GM12878 (cell line): ENCODE data around the gene ZNF827. TPM values are rescaled to one million over a fixed set of nuclear protein-coding genes. Genes with fewer than 3 reads are reported as not detected.
A peak's percentile ranks its signal among the peaks of the same experiment; 100 is the strongest.

Experiments used
- ATAC-seq: fragments of 200-7000 bp; cut with Tn5 transposase; 3 replicates; pipeline ENCODE4 v1.9.1; 2020; ENCODE audit warnings: mild to moderate bottlenecking, moderate library complexity
- BruUV-seq: library from RNA; stranded (reverse); fragments of 400-500 nt; replicated peaks from 2 replicates; lab custom pipeline; 2021; lab: Mats Ljungman, UMichigan
- CTCF ChIA-PET: fragments of 300-600 bp; sonication (Branson Sonifier 250); formaldehyde crosslinking; extraction: SDS; loops from one replicate; lab custom pipeline; 2021; ENCODE audit warnings: inconsistent platforms; lab: Yijun Ruan, JAX
- POLR2A ChIA-PET: fragments of 350-600 bp; formaldehyde crosslinking; extraction: SDS; loops from one replicate; lab custom pipeline; 2021; ENCODE audit warnings: inconsistent platforms; lab: Charles Lee
- RAD21 ChIA-PET: fragments of 300-600 bp; sonication (Branson Sonifier 250); formaldehyde crosslinking; loops from one replicate; lab custom pipeline; 2023; ENCODE audit warnings: antibody characterized with exemption; ENCODE audit not compliant: unreplicated experiment; lab: Charles Lee
- SMC1A ChIA-PET: fragments of 300-600 bp; sonication (Branson Sonifier 250); formaldehyde crosslinking; loops from one replicate; lab custom pipeline; 2023; ENCODE audit not compliant: unreplicated experiment, uncharacterized antibody; lab: Charles Lee
- DNase-seq: peaks from one replicate; pipeline ENCODE4 v3.0.0-alpha.2; 2011; ENCODE audit warnings: low read depth, low spot score
- FAIRE-seq: peaks from 3 replicates; lab custom pipeline; 2011; peaks lifted over from hg19 to GRCh38; lab: Jason Lieb, UNC
- H2AFZ ChIP-seq: 2 replicates; pipeline ENCODE4 v1.6.0; 2011; ENCODE audit warnings: low read depth, low read length, control low read depth; ENCODE audit not compliant: control insufficient read depth
- H3K27ac ChIP-seq: 2 replicates; pipeline ENCODE4 v1.5.1; 2011; ENCODE audit warnings: control low read depth; ENCODE audit not compliant: control insufficient read depth, insufficient read depth
- H3K27me3 ChIP-seq, 2 experiments: replicated peaks in 1 of 2; 2 replicates each; pipeline versions ENCODE4 v1.6.0 to v1.6.1; 2011; ENCODE audit warnings: low read length in 1 of 2; ENCODE audit not compliant: control insufficient read depth in 2 of 2, insufficient read depth in 2 of 2
- H3K36me3 ChIP-seq, 2 experiments: 2 replicates each; pipeline ENCODE4 v1.5.1; 2011; ENCODE audit warnings: low read length in 1 of 2; ENCODE audit not compliant: control insufficient read depth in 2 of 2, insufficient read depth in 2 of 2
- H3K4me1 ChIP-seq: 2 replicates; pipeline ENCODE4 v1.6.1; 2011; ENCODE audit warnings: mild to moderate bottlenecking, low read length, moderate library complexity, mixed read lengths; ENCODE audit not compliant: control insufficient read depth, insufficient read depth
- H3K4me2 ChIP-seq: 2 replicates; pipeline ENCODE4 v1.6.0; 2011; ENCODE audit warnings: control low read depth; ENCODE audit not compliant: control insufficient read depth, insufficient read depth
- H3K4me3 ChIP-seq: fragments of 200-600 bp; sonication (generic); 2 replicates; pipeline ENCODE4 v1.5.1; 2016
- H3K79me2 ChIP-seq: 2 replicates; pipeline ENCODE4 v1.6.0; 2011; ENCODE audit warnings: low read length; ENCODE audit not compliant: control insufficient read depth, insufficient read depth
- H3K9ac ChIP-seq: 2 replicates; pipeline ENCODE4 v1.8.0; 2011; ENCODE audit warnings: low read length, control low read depth, mixed read lengths; ENCODE audit not compliant: control insufficient read depth, insufficient read depth
- H3K9me3 ChIP-seq: replicated peaks from 3 replicates; pipeline ENCODE4 v1.5.1; 2011; ENCODE audit warnings: mild to moderate bottlenecking, low read length; ENCODE audit not compliant: control insufficient read depth, insufficient read depth
- H4K20me1 ChIP-seq: 2 replicates; pipeline ENCODE4 v1.6.0; 2011; ENCODE audit not compliant: control insufficient read depth, insufficient read depth
- BACH1 ChIP-seq: fragments of 450-650 bp; IDR thresholded peaks from 2 replicates; pipeline ENCODE4 v1.6.1; 2017; ENCODE audit warnings: mild to moderate bottlenecking, borderline replicate concordance
- BRCA1 ChIP-seq: IDR thresholded peaks from 2 replicates; pipeline ENCODE4 v1.6.1; 2011; ENCODE audit warnings: low read depth, low read length, improper control_type of control experiment
- CREM ChIP-seq: IDR thresholded peaks from 2 replicates; pipeline ENCODE4 v1.6.1; 2014; ENCODE audit warnings: antibody characterized with exemption, low read depth
- EED ChIP-seq: sonication (generic); IDR thresholded peaks from 2 replicates; pipeline ENCODE4 v1.6.1; 2016; ENCODE audit warnings: antibody characterized with exemption, low read depth
- ESRRA ChIP-seq: IDR thresholded peaks from 2 replicates; pipeline ENCODE4 v1.6.1; 2012; ENCODE audit warnings: mild to moderate bottlenecking, low read length, improper control_type of control experiment
- HDGF ChIP-seq: fragments of 450-650 bp; IDR thresholded peaks from 2 replicates; pipeline ENCODE4 v1.6.1; 2016; ENCODE audit warnings: antibody characterized with exemption
- IKZF2 ChIP-seq, 2 experiments: fragments of 450-650 bp; IDR thresholded peaks; 2 replicates each; pipeline ENCODE4 v1.6.1; 2017; ENCODE audit warnings: mild to moderate bottlenecking in 2 of 2, moderate library complexity in 2 of 2
- JUNB ChIP-seq: IDR thresholded peaks from 2 replicates; pipeline ENCODE4 v1.6.1; 2016; ENCODE audit warnings: antibody characterized with exemption, mild to moderate bottlenecking
- KAT2A ChIP-seq: conservative IDR thresholded peaks from 2 replicates; pipeline ENCODE4 v1.6.1; 2011; ENCODE audit warnings: low read depth, low read length; ENCODE audit not compliant: control insufficient read depth
- KDM1A ChIP-seq: fragments of 200-600 bp; sonication (generic); IDR thresholded peaks from 2 replicates; pipeline ENCODE4 v1.6.1; 2016; ENCODE audit warnings: borderline replicate concordance
- LARP7 ChIP-seq: fragments of 450-650 bp; IDR thresholded peaks from 2 replicates; pipeline ENCODE4 v1.6.1; 2017; ENCODE audit warnings: mild to moderate bottlenecking
- MTA3 ChIP-seq: IDR thresholded peaks from 2 replicates; pipeline ENCODE4 v1.6.1; 2012; ENCODE audit warnings: low read length, inconsistent platforms, borderline replicate concordance
- NFIC ChIP-seq: IDR thresholded peaks from 2 replicates; pipeline ENCODE4 v1.6.1; 2012; ENCODE audit warnings: low read depth, mild to moderate bottlenecking, inconsistent platforms, low read length, moderate library complexity
- NFYA ChIP-seq: IDR thresholded peaks from 2 replicates; pipeline ENCODE4 v1.6.1; 2011; ENCODE audit warnings: low read depth, mild to moderate bottlenecking, low read length, improper control_type of control experiment, borderline replicate concordance
- PAX5 ChIP-seq: IDR thresholded peaks from 2 replicates; pipeline ENCODE4 v1.6.1; 2011; ENCODE audit warnings: low read depth, low read length, borderline replicate concordance
- PAX8 ChIP-seq: fragments of 450-650 bp; IDR thresholded peaks from 2 replicates; pipeline ENCODE4 v1.6.1; 2017; ENCODE audit warnings: mild to moderate bottlenecking, moderate library complexity
- RB1 ChIP-seq: fragments of 450-650 bp; formaldehyde crosslinking; IDR thresholded peaks from 2 replicates; pipeline ENCODE4 v1.6.1; 2017; ENCODE audit warnings: mild to moderate bottlenecking, borderline replicate concordance
- RBBP5 ChIP-seq: fragments of 200-600 bp; sonication (generic); conservative IDR thresholded peaks from 2 replicates; pipeline ENCODE4 v1.6.1; 2016
- SP1 ChIP-seq: IDR thresholded peaks from one replicate; pipeline ENCODE4 v1.6.1; 2011; ENCODE audit warnings: low read depth, low read length
- SPI1 ChIP-seq: IDR thresholded peaks from 2 replicates; pipeline ENCODE4 v1.6.1; 2011; ENCODE audit warnings: low read depth, mild to moderate bottlenecking, low read length, moderate library complexity, borderline replicate concordance; ENCODE audit not compliant: insufficient read depth
- TCF3 ChIP-seq: IDR thresholded peaks from 2 replicates; pipeline ENCODE4 v1.6.1; 2012; ENCODE audit warnings: low read depth, mild to moderate bottlenecking, low read length, borderline replicate concordance; ENCODE audit not compliant: insufficient read depth
- TCF7 ChIP-seq: IDR thresholded peaks from 2 replicates; pipeline ENCODE4 v1.6.1; 2014; ENCODE audit warnings: antibody characterized with exemption, borderline replicate concordance
- WGBS: methylation state at CpG from one replicate; pipeline ENCODE4 v1.1.6; 2016; ENCODE audit warnings: low lambda C conversion rate; ENCODE audit not compliant: insufficient replicate concordance, insufficient coverage; ENCODE audit errors: missing lambda C conversion rate; 5-methylcytosine and 5-hydroxymethylcytosine counted together
- in situ Hi-C: fragments of 300-500 bp; cut with MboI; formaldehyde crosslinking; loops from 9 replicates; pipeline ENCODE4 v1.14.3; 2018; ENCODE audit warnings: mixed read lengths
- intact Hi-C: fragments of 100-400 bp; cut with micrococcal nuclease; formaldehyde crosslinking; loops from one replicate; pipeline ENCODE4 v1.14.2; 2022; ENCODE audit not compliant: unreplicated experiment
- polyA plus RNA-seq, 11 experiments: library from polyadenylated mRNA; depleted of rRNA in 4 of 11; unstranded in 6 of 11; stranded (reverse) in 5 of 11; fragments of >200 nt; fragmentation: Nextera tagmentation in 4 of 11; fragmentation: Illumina TruSeq in 1 of 11; extraction: Ambion mirVana in 4 of 11; extraction: Trizol in 1 of 11; gene quantifications; 1 replicate in 1 of 11; 2 replicates in 10 of 11; pipeline versions ENCODE4 v1.2.1 to v1.2.3, GENCODE V29; 2011 to 2016; ENCODE audit warnings: inconsistent platforms in 2 of 11, missing spikeins in 2 of 11, low read depth in 1 of 11
- total RNA-seq, 4 experiments: library from RNA; depleted of rRNA in 3 of 4; stranded (reverse); fragments of >200 nt in 3 of 4; fragmentation: Illumina TruSeq in 1 of 4; extraction: Trizol in 1 of 4; gene quantifications; 2 replicates each; pipeline versions ENCODE4 v1.2.1 to v1.2.3, GENCODE V29; 2013 to 2021
- TF ChIP-seq, protein P1 (sequence below): fragments of 150-350 bp; IDR thresholded peaks from 2 replicates; pipeline ENCODE4 v1.6.1; 2016; ENCODE audit warnings: low read depth, low read length
- TF ChIP-seq, protein P2 (sequence below): IDR thresholded peaks from 2 replicates; pipeline ENCODE4 v1.6.1; 2012; ENCODE audit warnings: low read depth, low read length, improper control_type of control experiment

The ZNF827 gene
- total and polyA plus RNA-seq, 10 of the 15 experiments (the other 5 are each of a cell fraction or from before 2014, with no cell fraction given), result 3.8 to 31.5 (median 13.6) TPM

DNA sequence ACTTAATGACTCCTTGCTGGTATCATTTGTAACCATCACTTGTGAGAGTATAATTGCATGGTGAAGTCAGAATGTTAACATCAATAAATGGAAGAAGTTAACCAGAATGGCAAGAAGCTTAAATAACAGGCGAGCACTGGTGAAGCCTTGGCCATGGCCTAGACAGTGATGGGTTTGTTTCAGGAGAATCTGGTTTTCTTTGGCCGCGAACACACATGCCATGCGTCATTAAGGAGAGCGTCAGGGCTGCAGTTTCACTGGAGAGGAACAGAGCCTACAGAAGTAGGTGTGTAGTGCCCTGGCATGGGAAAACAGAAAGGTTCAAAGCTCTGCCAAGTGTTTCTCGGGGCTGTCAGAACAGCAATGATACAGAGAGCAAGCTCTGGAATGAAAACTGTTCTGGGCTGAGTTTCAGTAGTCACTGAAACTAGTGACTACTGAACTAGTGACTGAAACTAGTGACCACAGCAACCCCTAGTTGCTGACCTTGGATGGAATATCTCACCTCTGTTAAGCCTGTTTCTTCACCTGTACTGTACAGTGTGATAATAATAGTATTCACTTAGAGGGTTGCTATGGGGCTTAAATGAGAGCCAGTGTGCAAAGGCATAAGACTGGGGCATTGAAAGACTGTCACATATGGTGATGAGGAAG is 164.9 kb downstream of the ZNF827 start:
- RAD21 ChIA-PET, result interaction anchor here (1.2 kb wide), 1 partner anchor 50 kb away, joined by 3 read pairs; no protein-coding TSS in a partner anchor
- Histone ChIP-seq H3K27me3 (no peaks in the 10 kb centered on the region), H3K27ac (peak overlapping the region; percentile 38; the same call in 1 of the 2 replicates), H3K9ac (no peak overlapping the region), H3K4me2 (peak overlapping the region; percentile 6), H3K79me2 (no peaks in the 10 kb centered on the region), H4K20me1 (no peaks in the 10 kb centered on the region), H3K4me3 (no peak overlapping the region; the same call in 1 of the 2 replicates), H3K4me1 (peaks cover 35% of the 10 kb centered on the region), H3K36me3 (peaks cover 11 to 16% of the 10 kb centered on the region in 2 experiments; a peak in 3 of 4 replicates), H2AFZ (no peak overlapping the region), H3K9me3 (no peaks in the 10 kb centered on the region)
- no TSS peak for BruUV-seq
- ATAC-seq (peak; percentile 92), DNase-seq (peak; percentile 37), FAIRE-seq (peak; percentile 91)
- SMC1A ChIA-PET, result interaction anchor here (0.6 to 1.8 kb wide), 6 partner anchors 19 to 157 kb away, joined by 3 to 6 read pairs (median 3); no protein-coding TSS in a partner anchor
- in situ Hi-C loops, result no loop called here
- CTCF ChIA-PET, result interaction anchor here (1.2 kb wide), 1 partner anchor 22 kb away, joined by 3 read pairs; no protein-coding TSS in a partner anchor
- 83% methylated on average over 6 of the region's 6 CpGs for WGBS
- POLR2A ChIA-PET, result no interaction called here
- intact Hi-C loops, result no loop called here
- TF ChIP-seq IKZF2 (IDR thresholded peaks at IDR 0.05) (no peak), RBBP5 (no peak), NFYA (no peak), PAX5 (no peak), EED (peak; percentile 61), TCF3 (no peak), JUNB (0 out of 2 replicates have a peak, but pooled peaks have one; percentile 26), TCF7 (no peak), SPI1 (no peak), SP1 (no peak), RB1 (no peak), KDM1A (no peak), LARP7 (no peak), PAX8 (no peak), ESRRA (no peak), KAT2A (no peak), HDGF (no peak), BACH1 (no peak), MTA3 (no peak), BRCA1 (no peak), NFIC (peak; percentile 75; the same call in 1 of the 2 replicates), CREM (no peak)
- TF ChIP-seq, protein P1, sequence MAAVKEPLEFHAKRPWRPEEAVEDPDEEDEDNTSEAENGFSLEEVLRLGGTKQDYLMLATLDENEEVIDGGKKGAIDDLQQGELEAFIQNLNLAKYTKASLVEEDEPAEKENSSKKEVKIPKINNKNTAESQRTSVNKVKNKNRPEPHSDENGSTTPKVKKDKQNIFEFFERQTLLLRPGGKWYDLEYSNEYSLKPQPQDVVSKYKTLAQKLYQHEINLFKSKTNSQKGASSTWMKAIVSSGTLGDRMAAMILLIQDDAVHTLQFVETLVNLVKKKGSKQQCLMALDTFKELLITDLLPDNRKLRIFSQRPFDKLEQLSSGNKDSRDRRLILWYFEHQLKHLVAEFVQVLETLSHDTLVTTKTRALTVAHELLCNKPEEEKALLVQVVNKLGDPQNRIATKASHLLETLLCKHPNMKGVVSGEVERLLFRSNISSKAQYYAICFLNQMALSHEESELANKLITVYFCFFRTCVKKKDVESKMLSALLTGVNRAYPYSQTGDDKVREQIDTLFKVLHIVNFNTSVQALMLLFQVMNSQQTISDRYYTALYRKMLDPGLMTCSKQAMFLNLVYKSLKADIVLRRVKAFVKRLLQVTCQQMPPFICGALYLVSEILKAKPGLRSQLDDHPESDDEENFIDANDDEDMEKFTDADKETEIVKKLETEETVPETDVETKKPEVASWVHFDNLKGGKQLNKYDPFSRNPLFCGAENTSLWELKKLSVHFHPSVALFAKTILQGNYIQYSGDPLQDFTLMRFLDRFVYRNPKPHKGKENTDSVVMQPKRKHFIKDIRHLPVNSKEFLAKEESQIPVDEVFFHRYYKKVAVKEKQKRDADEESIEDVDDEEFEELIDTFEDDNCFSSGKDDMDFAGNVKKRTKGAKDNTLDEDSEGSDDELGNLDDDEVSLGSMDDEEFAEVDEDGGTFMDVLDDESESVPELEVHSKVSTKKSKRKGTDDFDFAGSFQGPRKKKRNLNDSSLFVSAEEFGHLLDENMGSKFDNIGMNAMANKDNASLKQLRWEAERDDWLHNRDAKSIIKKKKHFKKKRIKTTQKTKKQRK, result no peak
- TF ChIP-seq, protein P2, sequence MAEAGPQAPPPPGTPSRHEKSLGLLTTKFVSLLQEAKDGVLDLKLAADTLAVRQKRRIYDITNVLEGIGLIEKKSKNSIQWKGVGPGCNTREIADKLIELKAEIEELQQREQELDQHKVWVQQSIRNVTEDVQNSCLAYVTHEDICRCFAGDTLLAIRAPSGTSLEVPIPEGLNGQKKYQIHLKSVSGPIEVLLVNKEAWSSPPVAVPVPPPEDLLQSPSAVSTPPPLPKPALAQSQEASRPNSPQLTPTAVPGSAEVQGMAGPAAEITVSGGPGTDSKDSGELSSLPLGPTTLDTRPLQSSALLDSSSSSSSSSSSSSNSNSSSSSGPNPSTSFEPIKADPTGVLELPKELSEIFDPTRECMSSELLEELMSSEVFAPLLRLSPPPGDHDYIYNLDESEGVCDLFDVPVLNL, result no peak
